HepG2 (cell line): ENCODE measurements around the gene OR2C1.

Source experiments
- CHD4 ChIP-seq: fragments of 200-600 bp; sonication (generic); IDR thresholded peaks from 2 replicates; pipeline ENCODE4 v1.7.0; 2017; ENCODE audit warnings: mild to moderate bottlenecking, low read length, borderline replicate concordance
- CTCF ChIP-seq: sonication (generic); formaldehyde crosslinking; IDR thresholded peaks from 2 replicates; pipeline ENCODE4 v1.5.0; 2020; ENCODE audit warnings: mild to moderate bottlenecking, missing genetic modification reagents, moderate library complexity
- NFYB ChIP-seq: sonication (generic); formaldehyde crosslinking; IDR thresholded peaks from 2 replicates; pipeline ENCODE4 v1.4.0; 2020; ENCODE audit warnings: missing genetic modification reagents
- ZBTB7A ChIP-seq: sonication (generic); formaldehyde crosslinking; IDR thresholded peaks from 2 replicates; pipeline ENCODE4 v1.8.0; 2022; ENCODE audit warnings: mild to moderate bottlenecking, missing genetic modification reagents
- ZNF407 ChIP-seq: sonication (generic); formaldehyde crosslinking; IDR thresholded peaks from one replicate; pipeline ENCODE4 v1.5.1; 2020; ENCODE audit warnings: mild to moderate bottlenecking, missing genetic modification reagents; ENCODE audit errors: not compliant biosample characterization
- ZUFSP ChIP-seq: sonication (generic); formaldehyde crosslinking; IDR thresholded peaks from 2 replicates; pipeline ENCODE4 v1.9.0; 2021; ENCODE audit warnings: missing genetic modification reagents, mild to moderate bottlenecking, borderline replicate concordance

GRCh38 chr16:3400446-3400778, 44.7 kb downstream of the OR2C1 start:
- TF ChIP-seq CTCF (no peak), ZNF407 (CRISPR knock-in tag) (no peak), ZBTB7A (CRISPR knock-in tag) (no peak), CHD4 (no peak), NFYB (CRISPR knock-in tag) (no peak), ZUFSP (CRISPR knock-in tag) (no peak)
